ENCODE measurements around the gene BAIAP2L1. TPM values are rescaled to one million over a fixed set of nuclear protein-coding genes. Genes with fewer than 3 reads are reported as not detected.

BAIAP2L1 gene
- total RNA-seq, 2 donors from 2014 or later, result 4.2 to 5.1 TPM

DNA sequence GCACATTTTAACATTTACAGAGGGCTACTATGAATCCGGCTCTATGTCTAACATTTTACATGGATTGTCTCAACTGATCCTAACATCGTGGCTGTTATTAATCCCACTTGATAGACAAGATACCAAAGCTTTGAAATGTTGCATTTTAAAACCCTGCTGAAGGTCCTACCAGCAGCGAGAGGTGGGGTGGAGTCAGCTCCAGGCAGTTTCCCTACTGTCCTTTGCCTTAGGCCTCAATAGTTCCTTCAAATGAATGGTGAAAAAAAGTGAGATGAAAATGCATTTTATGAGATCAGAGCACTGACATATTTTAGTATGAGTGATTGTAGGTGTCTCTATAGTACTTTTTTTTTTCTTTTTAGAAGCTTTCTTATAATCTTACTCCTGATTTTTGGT is 26.6 kb downstream of the BAIAP2L1 start:
- ATAC-seq, result no peak
- H3K27ac Mint-ChIP-seq, result no peak overlapping the region
- DNase-seq (ENCODE audit: low spot score in 2 of 2), result no peak
- H3K36me3 Mint-ChIP-seq, result no peaks in the 10 kb centered on the region
- H3K9me3 Mint-ChIP-seq, result no peaks in the 10 kb centered on the region

GRCh38 chr7:98372993-98373392 is 27.9 kb downstream of the BAIAP2L1 start:
- ATAC-seq (no peak), DNase-seq (ENCODE audit: low spot score in 2 of 2) (no peak)
- no peaks in the 10 kb centered on the region for H3K36me3 Mint-ChIP-seq

GRCh38 chr7:98369726-98370125 is 31.2 kb downstream of the BAIAP2L1 start:
- no peaks in the 10 kb centered on the region for H3K36me3 Mint-ChIP-seq
- DNase-seq (ENCODE audit: low spot score in 2 of 2), result no peak
- no peak for ATAC-seq
- H3K9me3 Mint-ChIP-seq, result no peaks in the 10 kb centered on the region
- no peak overlapping the region for H3K27ac Mint-ChIP-seq

More at GRCh38 chr7:98372993-98373392, 27.9 kb downstream of the BAIAP2L1 start:
- no peaks in the 10 kb centered on the region for H3K9me3 Mint-ChIP-seq
- no peak overlapping the region for H3K27ac Mint-ChIP-seq

DNA sequence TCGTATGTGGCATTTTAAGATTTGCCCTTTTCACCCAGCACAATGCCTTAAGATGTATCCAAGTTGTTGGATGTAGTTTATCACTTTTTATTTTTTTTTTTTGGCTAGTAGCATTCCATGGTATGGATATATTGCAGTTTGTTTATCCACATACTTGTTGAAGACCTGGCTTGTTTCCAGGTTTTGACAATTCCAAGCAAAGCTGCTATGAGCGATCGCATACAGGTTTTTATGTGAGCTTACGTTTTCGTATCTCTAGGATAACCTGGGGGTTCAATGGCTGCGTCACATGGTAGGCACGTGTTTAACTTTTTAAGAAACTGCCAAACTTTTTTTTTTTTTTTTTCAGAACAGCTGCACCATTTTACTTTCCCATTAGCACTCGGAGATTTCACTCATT is 32.2 kb downstream of the BAIAP2L1 start:
- DNase-seq (ENCODE audit: low spot score in 2 of 2), result no peak
- Mint-ChIP-seq H3K27ac (no peak overlapping the region), H3K36me3 (no peaks in the 10 kb centered on the region), H3K9me3 (no peaks in the 10 kb centered on the region)
- no peak for ATAC-seq

- Mint-ChIP-seq H3K36me3 (no peaks in the 10 kb centered on the region), H3K9me3 (no peaks in the 10 kb centered on the region), H3K27ac (no peak overlapping the region)
- DNase-seq (ENCODE audit: low spot score in 2 of 2) (no peak), ATAC-seq (no peak)
Observed at GRCh38 chr7:98366562-98366938, 34.3 kb downstream of the BAIAP2L1 start.

GRCh38 chr7:98365863-98366561 is 34.9 kb downstream of the BAIAP2L1 start:
- ATAC-seq (no peak), DNase-seq (ENCODE audit: low spot score in 2 of 2) (no peak)
- H3K9me3 Mint-ChIP-seq, result no peaks in the 10 kb centered on the region
- no peaks in the 10 kb centered on the region for H3K36me3 Mint-ChIP-seq
- H3K27ac Mint-ChIP-seq, result peak overlapping the region in 1 of 2 donors; percentile 1

DNA sequence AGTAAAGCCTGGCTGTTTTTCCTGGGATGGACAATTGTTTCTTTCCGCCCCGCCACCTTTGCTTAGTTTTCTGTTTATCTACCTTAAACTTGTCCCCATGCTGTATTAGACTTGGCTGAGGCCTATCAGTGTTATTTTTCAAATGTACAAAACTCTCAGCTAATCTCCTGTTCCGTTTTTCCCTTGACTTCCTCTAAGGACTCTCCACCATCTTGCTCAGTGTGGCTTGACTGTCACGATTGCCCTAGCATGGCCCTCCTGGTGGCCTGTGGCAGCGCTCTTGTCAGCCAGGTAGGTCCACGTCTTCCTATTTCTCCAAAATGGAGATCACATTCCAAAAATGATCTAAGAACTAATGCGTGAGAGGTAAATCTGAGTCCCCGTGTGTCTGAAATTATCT is 36.7 kb downstream of the BAIAP2L1 start:
- H3K36me3 Mint-ChIP-seq, result no peaks in the 10 kb centered on the region
- no peaks in the 10 kb centered on the region for H3K9me3 Mint-ChIP-seq
- H3K27ac Mint-ChIP-seq, result no peak overlapping the region
- DNase-seq (ENCODE audit: low spot score in 2 of 2) (no peak), ATAC-seq (no peak)

- ATAC-seq, result no peak
Observed at GRCh38 chr7:98362517-98362916, 38.4 kb downstream of the BAIAP2L1 start.

GRCh38 chr7:98360221-98361130 is 40.4 kb downstream of the BAIAP2L1 start:
- ATAC-seq (no peak), DNase-seq (ENCODE audit: low spot score in 2 of 2) (no peak)
- H3K36me3 Mint-ChIP-seq, result no peaks in the 10 kb centered on the region
- no peaks in the 10 kb centered on the region for H3K9me3 Mint-ChIP-seq
- no peak overlapping the region for H3K27ac Mint-ChIP-seq

More at GRCh38 chr7:98362517-98362916, 38.4 kb downstream of the BAIAP2L1 start:
- DNase-seq (ENCODE audit: low spot score in 2 of 2), result no peak
- Mint-ChIP-seq H3K36me3 (no peaks in the 10 kb centered on the region), H3K9me3 (no peaks in the 10 kb centered on the region), H3K27ac (no peak overlapping the region)

DNA sequence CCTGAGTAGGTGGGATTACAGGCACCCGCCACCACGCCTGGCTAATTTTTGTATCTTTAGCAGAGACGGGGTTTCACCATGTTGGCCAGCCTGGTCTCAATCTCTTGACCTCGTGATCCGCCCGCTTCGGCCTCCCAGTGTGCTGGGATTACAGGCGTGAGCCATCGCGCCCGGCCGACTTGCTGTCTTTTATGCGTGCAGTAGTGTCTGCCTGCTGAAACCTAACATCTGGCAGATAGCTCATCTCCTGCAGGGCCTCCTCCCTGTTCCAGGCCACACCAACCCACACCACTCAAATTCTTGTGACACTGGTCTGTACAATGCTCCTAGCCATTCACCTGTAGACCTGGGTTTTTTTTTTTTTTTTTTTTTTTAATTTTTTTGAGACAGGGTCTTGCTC is 41.5 kb downstream of the BAIAP2L1 start:
- no peak for ATAC-seq
- Mint-ChIP-seq H3K27ac (no peak overlapping the region), H3K9me3 (no peaks in the 10 kb centered on the region), H3K36me3 (no peaks in the 10 kb centered on the region)
- no peak for DNase-seq (ENCODE audit: low spot score in 2 of 2)

GRCh38 chr7:98358706-98359105 is 42.2 kb downstream of the BAIAP2L1 start:
- DNase-seq (ENCODE audit: low spot score in 2 of 2) (no peak), ATAC-seq (no peak)
- H3K9me3 Mint-ChIP-seq, result no peaks in the 10 kb centered on the region
- H3K36me3 Mint-ChIP-seq, result no peaks in the 10 kb centered on the region
- H3K27ac Mint-ChIP-seq, result no peak overlapping the region

DNA sequence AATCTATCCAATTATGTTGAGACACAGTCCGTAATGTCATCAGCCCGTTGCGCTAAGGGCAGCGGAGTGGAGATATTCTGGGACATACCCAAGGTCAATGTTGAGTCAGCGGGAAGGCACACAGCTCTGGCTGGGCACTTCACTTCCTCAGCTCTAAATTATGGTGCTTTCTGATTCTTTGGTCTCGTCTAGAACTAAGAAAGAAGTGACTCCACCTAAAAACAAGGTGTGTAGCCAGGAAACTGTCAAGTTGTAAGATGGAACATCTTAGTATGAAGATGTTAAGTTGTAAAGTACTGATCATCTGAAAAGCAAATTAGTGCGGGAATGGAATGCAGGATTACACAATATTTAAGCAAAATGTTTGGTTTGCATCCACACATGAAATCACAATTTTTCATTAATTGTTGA is 43.1 kb downstream of the BAIAP2L1 start:
- H3K36me3 Mint-ChIP-seq, result no peaks in the 10 kb centered on the region
- H3K9me3 Mint-ChIP-seq, result no peaks in the 10 kb centered on the region
- H3K27ac Mint-ChIP-seq, result no peak overlapping the region
- ATAC-seq (no peak), DNase-seq (ENCODE audit: low spot score in 2 of 2) (no peak)

- H3K9me3 Mint-ChIP-seq, result no peaks in the 10 kb centered on the region
- H3K36me3 Mint-ChIP-seq, result no peaks in the 10 kb centered on the region
- DNase-seq (ENCODE audit: low spot score in 2 of 2) (no peak), ATAC-seq (no peak)
- H3K27ac Mint-ChIP-seq, result no peak overlapping the region
Observed at GRCh38 chr7:98355250-98355538, 45.7 kb downstream of the BAIAP2L1 start.

DNA sequence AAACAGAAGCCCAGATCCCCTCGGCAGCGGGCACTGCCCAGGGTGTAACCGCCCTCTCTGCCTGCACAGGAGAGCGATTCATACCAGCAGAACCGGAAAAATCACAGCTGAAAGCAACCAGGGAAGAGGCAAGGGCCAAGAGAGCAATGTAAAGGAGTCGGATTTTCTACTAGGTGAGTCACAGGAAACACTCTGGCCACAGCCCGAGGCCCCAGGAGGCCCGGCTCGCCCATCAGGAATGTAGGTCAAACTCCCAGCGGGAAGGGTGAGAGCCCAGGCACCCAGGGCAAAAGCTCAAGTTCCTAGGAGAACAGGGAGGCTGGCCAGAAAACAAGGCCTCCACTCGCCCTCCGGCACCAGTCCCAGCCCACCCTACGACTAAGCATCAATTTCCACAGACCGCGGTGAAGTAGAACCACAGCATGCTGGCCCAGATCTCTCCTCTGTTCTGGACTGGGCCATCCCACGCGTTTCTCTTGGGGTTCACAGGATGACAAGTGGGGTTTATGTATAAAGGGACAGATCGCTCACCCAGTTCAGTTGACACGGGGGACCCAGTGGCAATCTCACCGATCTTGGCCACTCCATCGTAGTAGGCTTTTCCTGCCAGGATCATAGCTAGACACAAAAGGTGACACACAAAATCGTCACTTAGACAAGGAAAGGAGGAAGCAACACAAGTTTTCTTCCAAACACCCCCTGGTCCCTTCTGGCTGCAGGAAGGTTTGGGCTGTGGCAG is 46.2 kb downstream of the BAIAP2L1 start:
- H3K36me3 Mint-ChIP-seq, result no peaks in the 10 kb centered on the region
- H3K27ac Mint-ChIP-seq, result no peak overlapping the region
- no peaks in the 10 kb centered on the region for H3K9me3 Mint-ChIP-seq
- ATAC-seq (no peak), DNase-seq (ENCODE audit: low spot score in 2 of 2) (no peak)

- Mint-ChIP-seq H3K9me3 (no peaks in the 10 kb centered on the region), H3K36me3 (no peaks in the 10 kb centered on the region), H3K27ac (no peak overlapping the region)
- ATAC-seq (no peak), DNase-seq (ENCODE audit: low spot score in 2 of 2) (no peak)
Observed at GRCh38 chr7:98354052-98354451, 46.8 kb downstream of the BAIAP2L1 start.

GRCh38 chr7:98352621-98353020 is 48.3 kb downstream of the BAIAP2L1 start:
- no peaks in the 10 kb centered on the region for H3K36me3 Mint-ChIP-seq
- H3K27ac Mint-ChIP-seq, result no peak overlapping the region
- ATAC-seq, result no peak
- no peaks in the 10 kb centered on the region for H3K9me3 Mint-ChIP-seq
- DNase-seq (ENCODE audit: low spot score in 2 of 2), result no peak

- DNase-seq (ENCODE audit: low spot score in 2 of 2) (no peak), ATAC-seq (no peak)
- Mint-ChIP-seq H3K36me3 (no peaks in the 10 kb centered on the region), H3K27ac (no peak overlapping the region), H3K9me3 (no peaks in the 10 kb centered on the region)
Observed at GRCh38 chr7:98351136-98351535, 49.8 kb downstream of the BAIAP2L1 start.

All from activated naive CD4-positive, alpha-beta T cell treated with anti-CD3 and anti-CD28 coated beads, Interleukin-2, amount 50 U/mL, for 72 hours (primary cell).